Measurements from ENCODE around the gene CERK. TPM values are rescaled to one million over a fixed set of nuclear protein-coding genes. Genes with fewer than 3 reads are reported as not detected.

CERK gene
- total and polyA plus RNA-seq, 2 of the 13 experiments (the other 11 are each of a cell fraction or from before 2014, with no cell fraction given): 40.3 to 41.9 TPM

GRCh38 chr22:46638601-46639431 is 99.2 kb downstream of the CERK start (continued):
- TF ChIP-seq KDM6A (CRISPR knock-in tag; IDR thresholded peaks at IDR 0.05; ENCODE audit: low read depth) (peak; percentile 59), HNF1B (CRISPR knock-in tag; IDR thresholded peaks at IDR 0.05) (peak; percentile 81), GLMP (CRISPR knock-in tag; IDR thresholded peaks at IDR 0.05; ENCODE audit: borderline replicate concordance) (no peak), SP140L (CRISPR knock-in tag; IDR thresholded peaks at IDR 0.05; ENCODE audit: borderline replicate concordance) (no peak), ZEB1 (IDR thresholded peaks at IDR 0.05; ENCODE audit: insufficient replicate concordance, low read depth) (no peak), ZNF639 (CRISPR knock-in tag; conservative IDR thresholded peaks at IDR 0.05) (0 out of 2 replicates have a peak, but pooled peaks have one; percentile 40), CREB3 (CRISPR knock-in tag; IDR thresholded peaks at IDR 0.05) (no peak), ZNF318 (CRISPR knock-in tag; IDR thresholded peaks at IDR 0.05) (peak; percentile 65; the same call in 1 of the 2 replicates), TBX2 (CRISPR knock-in tag; IDR thresholded peaks at IDR 0.05; ENCODE audit: borderline replicate concordance) (peak; percentile 75), NFKB2 (CRISPR knock-in tag; IDR thresholded peaks at IDR 0.05; ENCODE audit: borderline replicate concordance) (0 out of 2 replicates have a peak, but pooled peaks have one; percentile 41), TRAFD1 (CRISPR knock-in tag; IDR thresholded peaks at IDR 0.05; ENCODE audit: borderline replicate concordance) (no peak), U2AF2 (IDR thresholded peaks at IDR 0.05; ENCODE audit: low read depth, low read length) (no peak)

Data from HepG2 (cell line).